Duodenal mucosa (tissue), 2 donors: ENCODE measurements around the gene CNOT8.
A peak's percentile ranks its signal among the peaks of the same experiment; 100 is the strongest.
"Not testable (repeated sequence)": the region's sequence is repeated elsewhere in the genome, so short reads cannot be mapped to it uniquely, and the experiment has no call there.

ENCODE experiments used
- H3K27ac ChIP-seq: one replicate; pipeline ENCODE4 v1.7.0; 2013; ENCODE audit warnings: low read depth, low read length
- H3K27me3 ChIP-seq, 2 donors: one replicate each; pipeline ENCODE4 v1.7.0; 2013; ENCODE audit warnings: low read length in 2 of 2, control low read depth in 1 of 2; ENCODE audit not compliant: insufficient read depth in 2 of 2, control insufficient read depth in 1 of 2
- H3K36me3 ChIP-seq, 2 donors: one replicate each; pipeline ENCODE4 v1.7.0; 2013; ENCODE audit warnings: low read length in 2 of 2, control low read depth in 1 of 2; ENCODE audit not compliant: insufficient read depth in 2 of 2, control insufficient read depth in 1 of 2
- H3K4me1 ChIP-seq, 2 donors: one replicate each; pipeline ENCODE4 v1.7.0; 2013; ENCODE audit warnings: low read length in 2 of 2, control low read depth in 1 of 2; ENCODE audit not compliant: insufficient read depth in 2 of 2, control insufficient read depth in 1 of 2
- H3K4me3 ChIP-seq, 2 donors: one replicate each; pipeline ENCODE4 v1.7.0; 2013; ENCODE audit warnings: low read length in 2 of 2, low read depth in 1 of 2
- H3K9ac ChIP-seq, 2 donors: one replicate each; pipeline ENCODE4 v1.7.0; 2013; ENCODE audit warnings: low read length in 2 of 2, low read depth in 1 of 2
- H3K9me3 ChIP-seq, 2 donors: one replicate each; pipeline ENCODE4 v1.7.0; 2013; ENCODE audit warnings: low read length in 2 of 2, control low read depth in 1 of 2; ENCODE audit not compliant: control insufficient read depth in 1 of 2

Gene CNOT8

DNA sequence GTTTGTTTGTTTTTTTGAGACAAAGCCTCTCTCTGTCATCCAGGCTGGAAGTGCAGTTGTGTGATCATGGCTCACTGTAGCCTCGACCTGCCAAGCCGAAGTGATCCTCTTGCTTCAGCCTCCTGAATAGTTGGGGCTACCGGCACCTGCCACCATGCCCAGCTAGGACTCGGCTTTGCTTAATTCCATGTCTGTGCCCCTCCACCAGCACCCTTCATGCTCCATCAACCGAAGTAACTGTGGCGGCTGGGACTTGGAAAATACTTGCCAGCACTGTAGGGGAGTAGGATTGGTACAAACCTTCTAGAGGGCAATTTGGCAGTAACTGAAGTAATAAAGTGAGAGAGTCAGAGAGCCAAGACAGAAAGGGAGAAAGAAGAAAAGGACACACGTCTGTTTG is 27.0 kb upstream of the CNOT8 start:
- Histone ChIP-seq H3K4me1 (peaks cover 11 to 18% of the 10 kb centered on the region in 2 donors), H3K9ac (no peak overlapping the region), H3K9me3 (no peaks in the 10 kb centered on the region), H3K4me3 (no peak overlapping the region), H3K27me3 (no peaks in the 10 kb centered on the region), H3K27ac (no peak overlapping the region), H3K36me3 (peaks cover 0 to 25% of the 10 kb centered on the region in 2 donors)

GRCh38 chr5:154832804-154833203 is 25.6 kb upstream of the CNOT8 start:
- not testable (repeated sequence) for H3K27me3 ChIP-seq, H3K9ac ChIP-seq, H3K4me3 ChIP-seq, H3K27ac ChIP-seq, H3K9me3 ChIP-seq
- Histone ChIP-seq H3K4me1 (peaks cover 21% of the 10 kb centered on the region in 2 donors), H3K36me3 (peaks cover 0 to 25% of the 10 kb centered on the region in 2 donors)

DNA sequence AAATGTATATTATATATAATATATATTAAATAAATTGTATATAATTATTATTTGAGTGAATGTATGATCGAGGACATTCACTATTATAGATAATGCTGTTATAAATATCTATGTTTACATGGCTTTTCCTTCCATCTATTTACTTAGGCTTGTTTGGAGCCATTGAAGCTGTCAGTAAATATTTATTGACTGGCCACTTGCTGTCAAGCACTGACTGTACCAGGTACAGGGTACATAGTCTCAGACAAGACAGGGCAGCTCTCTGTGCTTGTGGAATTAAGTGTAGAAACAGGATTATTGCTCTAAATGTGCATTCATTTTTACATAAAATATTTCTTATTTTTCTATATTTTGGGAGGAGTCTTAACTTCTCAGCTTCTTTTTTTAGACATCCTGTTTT is 24.4 kb upstream of the CNOT8 start:
- no peak overlapping the region for H3K4me3 ChIP-seq
- no peaks in the 10 kb centered on the region for H3K9me3 ChIP-seq
- H3K36me3 ChIP-seq = peaks cover 0 to 24% of the 10 kb centered on the region in 2 donors
- H3K4me1 ChIP-seq = peaks cover 25 to 26% of the 10 kb centered on the region in 2 donors
- no peaks in the 10 kb centered on the region for H3K27me3 ChIP-seq
- H3K9ac ChIP-seq = no peak overlapping the region
- no peak overlapping the region for H3K27ac ChIP-seq

- not testable (repeated sequence) for H3K27me3 ChIP-seq, H3K9ac ChIP-seq, H3K27ac ChIP-seq, H3K9me3 ChIP-seq, H3K4me3 ChIP-seq
- Histone ChIP-seq H3K4me1 (peaks cover 20 to 26% of the 10 kb centered on the region in 2 donors), H3K36me3 (peaks cover 0 to 10% of the 10 kb centered on the region in 2 donors)
These were observed 22.8 kb upstream of the CNOT8 start for GRCh38 chr5:154835701-154836052.

GRCh38 chr5:154836225-154836624 is 22.2 kb upstream of the CNOT8 start:
- Histone ChIP-seq H3K27ac (no peak overlapping the region), H3K27me3 (no peaks in the 10 kb centered on the region), H3K4me3 (no peak overlapping the region), H3K9ac (no peak overlapping the region), H3K9me3 (no peaks in the 10 kb centered on the region), H3K36me3 (peaks cover 0 to 5% of the 10 kb centered on the region in 2 donors), H3K4me1 (peaks cover 20 to 26% of the 10 kb centered on the region in 2 donors)

DNA sequence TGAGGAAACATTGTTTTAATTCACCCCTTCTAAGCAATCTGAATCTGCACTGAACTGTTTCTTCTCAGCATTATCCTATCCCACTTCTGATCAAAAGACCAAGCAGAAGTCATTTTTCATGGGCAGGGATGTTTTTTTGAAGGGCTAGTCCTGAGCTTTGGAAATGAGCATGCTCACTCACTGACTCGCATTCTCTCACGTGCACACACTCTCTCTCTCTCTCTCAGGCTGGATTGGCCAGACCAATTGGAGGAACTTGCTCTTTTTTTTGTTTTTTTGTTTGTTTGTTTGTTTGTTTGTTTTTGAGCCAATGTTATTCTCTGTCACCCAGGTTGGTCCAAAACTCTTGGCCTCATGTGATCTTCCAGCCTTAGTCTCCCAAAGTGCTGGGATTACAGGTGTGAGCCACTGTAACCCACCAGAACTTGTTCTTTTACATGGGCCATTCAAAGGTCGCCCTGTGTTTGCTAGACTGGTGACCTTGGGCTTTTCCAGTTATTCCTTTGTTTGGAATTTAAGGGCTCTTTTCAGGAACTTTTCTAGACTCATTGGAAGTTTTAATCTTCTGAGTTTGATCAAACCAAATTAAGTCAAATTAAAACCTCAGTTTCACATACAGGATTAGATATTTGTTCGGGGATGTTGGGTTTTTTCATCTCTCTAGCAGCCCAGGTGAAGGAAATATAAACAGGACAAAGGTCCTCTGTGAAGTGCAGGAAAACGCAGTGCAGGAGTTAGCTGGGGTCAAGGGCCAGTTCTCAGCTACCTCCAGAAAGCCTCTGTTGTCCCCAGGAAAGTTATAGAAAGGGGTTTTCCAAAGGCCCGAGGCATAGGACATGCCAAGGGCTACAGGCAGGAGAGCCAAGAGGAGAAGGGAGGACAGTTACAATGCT is 21.2 kb upstream of the CNOT8 start:
- Histone ChIP-seq H3K27ac (no peak overlapping the region), H3K4me1 (peaks cover 20 to 26% of the 10 kb centered on the region in 2 donors), H3K27me3 (no peaks in the 10 kb centered on the region), H3K9me3 (no peaks in the 10 kb centered on the region), H3K4me3 (peak overlapping the region in 1 of 2 donors; percentile 19), H3K9ac (no peak overlapping the region), H3K36me3 (no peaks in the 10 kb centered on the region)

DNA sequence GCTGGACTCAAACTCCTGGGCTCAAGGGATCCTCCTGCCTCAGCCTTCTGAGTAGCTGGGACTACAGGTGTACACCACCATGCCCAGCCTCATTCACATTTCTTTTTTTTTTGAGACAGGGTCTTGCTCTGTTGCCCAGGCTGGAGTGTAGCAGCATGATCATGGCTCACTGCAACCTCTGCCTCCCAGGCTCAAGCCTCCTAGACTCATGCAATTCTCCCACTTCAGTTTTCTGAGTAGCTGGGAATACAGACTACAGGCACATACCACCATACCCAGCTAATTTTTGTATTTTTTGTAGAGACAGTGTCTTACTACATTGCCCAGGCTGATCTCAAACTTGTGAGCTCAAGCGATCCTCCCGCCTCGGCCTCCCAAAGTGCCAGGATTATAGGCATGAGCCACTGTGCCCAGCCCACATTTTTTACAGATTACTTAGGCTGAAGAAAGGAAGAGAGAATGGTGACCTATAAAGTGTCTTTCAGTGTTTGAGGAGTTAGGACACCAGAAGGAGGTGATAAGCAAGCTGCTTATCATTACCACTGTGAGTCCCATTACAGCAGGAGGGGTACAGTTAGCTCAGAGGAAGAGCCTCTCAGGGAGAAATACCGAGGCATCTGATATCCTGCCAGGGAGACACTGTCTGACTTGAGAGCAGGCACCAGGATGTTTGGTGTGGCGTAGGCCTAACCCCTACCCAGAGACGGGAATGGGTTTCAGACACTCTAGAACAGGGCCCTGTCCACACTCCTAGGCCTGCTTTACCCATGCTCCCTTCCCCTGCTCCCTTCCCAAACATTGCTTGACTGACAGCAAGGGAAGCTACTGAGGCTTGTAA is 17.8 kb upstream of the CNOT8 start:
- Histone ChIP-seq H3K4me3 (no peak overlapping the region), H3K9ac (no peak overlapping the region), H3K27me3 (no peaks in the 10 kb centered on the region)

DNA sequence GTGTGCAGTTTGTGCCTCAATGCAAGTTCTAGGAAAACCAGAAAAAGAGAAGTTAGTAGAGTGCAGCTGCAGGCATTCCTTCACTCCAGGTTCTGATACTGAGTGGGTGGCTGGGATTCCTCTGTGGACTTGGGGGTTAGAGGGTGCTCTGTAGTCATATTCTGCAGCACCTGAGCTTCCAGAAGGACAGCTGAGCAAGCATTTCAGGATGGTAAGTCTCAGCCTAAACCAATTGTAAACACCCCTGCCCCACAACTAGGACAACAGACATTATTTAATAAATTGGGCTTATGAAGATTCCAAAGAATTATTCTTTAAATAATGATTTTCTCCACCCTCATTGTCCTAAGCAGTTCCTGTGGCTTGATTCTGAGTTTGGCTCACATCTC is 17.2 kb upstream of the CNOT8 start:
- Histone ChIP-seq H3K27ac (no peak overlapping the region), H3K9ac (no peak overlapping the region), H3K4me3 (no peak overlapping the region), H3K4me1 (peaks cover 6 to 22% of the 10 kb centered on the region in 2 donors), H3K27me3 (no peaks in the 10 kb centered on the region), H3K36me3 (no peaks in the 10 kb centered on the region), H3K9me3 (no peaks in the 10 kb centered on the region)

More for the DNA sequence above, 17.8 kb upstream of the CNOT8 start:
- peaks cover 10 to 26% of the 10 kb centered on the region in 2 donors for H3K4me1 ChIP-seq
- H3K36me3 ChIP-seq = no peaks in the 10 kb centered on the region
- no peak overlapping the region for H3K27ac ChIP-seq
- no peaks in the 10 kb centered on the region for H3K9me3 ChIP-seq

GRCh38 chr5:154842689-154843530 is 15.5 kb upstream of the CNOT8 start:
- Histone ChIP-seq H3K27me3 (no peaks in the 10 kb centered on the region), H3K4me1 (peaks cover 3 to 11% of the 10 kb centered on the region in 2 donors), H3K36me3 (no peaks in the 10 kb centered on the region), H3K4me3 (no peak overlapping the region), H3K27ac (no peak overlapping the region), H3K9ac (no peak overlapping the region), H3K9me3 (no peaks in the 10 kb centered on the region)
